Mesenchymal stem cell (in vitro differentiated cells and primary cell): ENCODE measurements around the gene FOXO4.

Experiments
- DNase-seq: peaks from one replicate; pipeline ENCODE4 v3.0.0-alpha.2; 2013
- H2AFZ ChIP-seq: one replicate; pipeline ENCODE4 v1.6.1; 2013; ENCODE audit warnings: low read depth, mild to moderate bottlenecking, control low read depth, inconsistent platforms, low read length, moderate library complexity
- H2AK5ac ChIP-seq: 2 replicates; pipeline ENCODE4 v1.6.1; 2013; ENCODE audit warnings: low read length, moderate library complexity, mild to moderate bottlenecking, inconsistent platforms; ENCODE audit not compliant: severe bottlenecking
- H2BK120ac ChIP-seq: one replicate; pipeline ENCODE4 v1.6.1; 2013; ENCODE audit warnings: low read depth, mild to moderate bottlenecking, inconsistent platforms, low read length, moderate library complexity
- H2BK12ac ChIP-seq, 2 experiments: one replicate each; pipeline ENCODE4 v1.6.1; 2013; ENCODE audit warnings: inconsistent platforms in 2 of 2, low read length in 2 of 2, mild to moderate bottlenecking in 2 of 2, moderate library complexity in 2 of 2, control low read depth in 1 of 2
- H2BK15ac ChIP-seq: one replicate; pipeline ENCODE4 v1.6.1; 2013; ENCODE audit warnings: mild to moderate bottlenecking, low read depth, inconsistent platforms; ENCODE audit not compliant: poor library complexity, severe bottlenecking
- H2BK5ac ChIP-seq: 2 replicates; pipeline ENCODE4 v1.6.1; 2013; ENCODE audit warnings: low read depth, mild to moderate bottlenecking, low read length, control low read depth, inconsistent platforms; ENCODE audit not compliant: poor library complexity, severe bottlenecking
- H3K14ac ChIP-seq, 2 experiments: one replicate each; pipeline ENCODE4 v1.6.1; 2013; ENCODE audit warnings: inconsistent platforms in 2 of 2, low read length in 2 of 2, control low read depth in 1 of 2, mild to moderate bottlenecking in 1 of 2, moderate library complexity in 1 of 2
- H3K18ac ChIP-seq, 2 experiments: one replicate each; pipeline ENCODE4 v1.6.1; 2013; ENCODE audit warnings: inconsistent platforms in 2 of 2, low read length in 2 of 2, control low read depth in 1 of 2, low read depth in 1 of 2, mild to moderate bottlenecking in 1 of 2
- H3K23ac ChIP-seq, 2 experiments: one replicate each; pipeline ENCODE4 v1.6.1; 2013; ENCODE audit warnings: inconsistent platforms in 2 of 2, low read length in 2 of 2, mild to moderate bottlenecking in 2 of 2, moderate library complexity in 2 of 2, control low read depth in 1 of 2
- H3K27ac ChIP-seq: 2 replicates; pipeline ENCODE4 v1.5.1; 2013; ENCODE audit warnings: mild to moderate bottlenecking, moderate library complexity, low read length, control low read depth, inconsistent platforms; ENCODE audit not compliant: poor library complexity, severe bottlenecking
- H3K27me3 ChIP-seq, 2 experiments: 2 replicates each; pipeline versions ENCODE4 v1.6.1 to v1.7.0; 2013; ENCODE audit warnings: low read length in 2 of 2, mild to moderate bottlenecking in 2 of 2, moderate library complexity in 2 of 2, control low read depth in 1 of 2, inconsistent platforms in 1 of 2; ENCODE audit not compliant: control insufficient read depth in 1 of 2, insufficient read depth in 1 of 2
- H3K36me3 ChIP-seq, 2 experiments: 2 replicates each; pipeline versions ENCODE4 v1.6.1 to v1.7.0; 2013; ENCODE audit warnings: low read length in 2 of 2, control low read depth in 1 of 2, inconsistent platforms in 1 of 2, low read depth in 1 of 2, mild to moderate bottlenecking in 1 of 2; ENCODE audit not compliant: insufficient read depth in 2 of 2, control insufficient read depth in 1 of 2
- H3K4ac ChIP-seq, 2 experiments: one replicate each; pipeline ENCODE4 v1.6.1; 2013; ENCODE audit warnings: inconsistent platforms in 2 of 2, low read length in 2 of 2, mild to moderate bottlenecking in 2 of 2, moderate library complexity in 2 of 2, control low read depth in 1 of 2, low read depth in 1 of 2
- H3K4me1 ChIP-seq: 2 replicates; pipeline ENCODE4 v1.6.1; 2013; ENCODE audit warnings: low read depth, low read length, control low read depth; ENCODE audit not compliant: control insufficient read depth, insufficient read depth
- H3K4me2 ChIP-seq: 2 replicates; pipeline ENCODE4 v1.6.1; 2013; ENCODE audit warnings: low read length, mild to moderate bottlenecking, inconsistent platforms; ENCODE audit not compliant: poor library complexity, severe bottlenecking
- H3K4me3 ChIP-seq, 2 experiments: 2 replicates each; pipeline versions ENCODE4 v1.5.1 to v1.7.0; 2013; ENCODE audit warnings: low read length in 2 of 2, mild to moderate bottlenecking in 2 of 2, control low read depth in 1 of 2, low read depth in 1 of 2; ENCODE audit not compliant: insufficient read depth in 1 of 2
- H3K79me1 ChIP-seq: replicated peaks from 2 replicates; pipeline ENCODE4 v1.6.1; 2013; ENCODE audit warnings: mild to moderate bottlenecking, control low read depth, low read length, inconsistent platforms; ENCODE audit not compliant: poor library complexity, severe bottlenecking
- H3K9ac ChIP-seq: 2 replicates; pipeline ENCODE4 v1.7.0; 2013; ENCODE audit warnings: mild to moderate bottlenecking, low read length, moderate library complexity
- H3K9me3 ChIP-seq: 2 replicates; pipeline ENCODE4 v1.7.0; 2013; ENCODE audit warnings: mild to moderate bottlenecking, low read length; ENCODE audit not compliant: control insufficient read depth
- H4K8ac ChIP-seq: one replicate; pipeline ENCODE4 v1.6.1; 2013; ENCODE audit warnings: inconsistent platforms, mild to moderate bottlenecking, low read length, moderate library complexity
- H4K91ac ChIP-seq: one replicate; pipeline ENCODE4 v1.6.1; 2013; ENCODE audit warnings: mild to moderate bottlenecking, low read length, inconsistent platforms
- WGBS: methylation state at CpG from one replicate; pipeline ENCODE4 v1.1.7; 2013; ENCODE audit warnings: mixed read lengths; 5-methylcytosine and 5-hydroxymethylcytosine counted together

FOXO4 gene

GRCh38 chrX:71082124-71082647 is 13.5 kb upstream of the FOXO4 start:
- H3K4ac ChIP-seq: no peak overlapping the region
- no peak overlapping the region for H3K4me3 ChIP-seq
- no peak overlapping the region for H3K23ac ChIP-seq
- no peak overlapping the region for H3K4me2 ChIP-seq
- no peak overlapping the region for H3K27ac ChIP-seq
- H2BK120ac ChIP-seq: no peak overlapping the region
- H4K8ac ChIP-seq: no peak overlapping the region
- H3K9me3 ChIP-seq: no peaks in the 10 kb centered on the region
- no peaks in the 10 kb centered on the region for H3K36me3 ChIP-seq
- H2BK5ac ChIP-seq: no peak overlapping the region
- no peak overlapping the region for H4K91ac ChIP-seq
- no peaks in the 10 kb centered on the region for H3K79me1 ChIP-seq
- no peak overlapping the region for H3K18ac ChIP-seq
- no peak overlapping the region for H3K9ac ChIP-seq
- no peak for DNase-seq
- H3K14ac ChIP-seq: no peak overlapping the region
- no peaks in the 10 kb centered on the region for H3K4me1 ChIP-seq
- WGBS: 100% methylated on average over 4 of the region's 5 CpGs
- no peak overlapping the region for H2BK12ac ChIP-seq
- H3K27me3 ChIP-seq: peaks cover 0 to 30% of the 10 kb centered on the region in 2 experiments
- H2AFZ ChIP-seq: no peak overlapping the region
- H2BK15ac ChIP-seq: no peak overlapping the region
- H2AK5ac ChIP-seq: no peak overlapping the region

- H3K9me3 ChIP-seq: no peaks in the 10 kb centered on the region
- WGBS: 92% methylated on average over 4 of the region's 4 CpGs
- H3K36me3 ChIP-seq: no peaks in the 10 kb centered on the region
- no peak overlapping the region for H2AFZ ChIP-seq
- no peak overlapping the region for H3K4me2 ChIP-seq
- no peak overlapping the region for H3K9ac ChIP-seq
- H3K4ac ChIP-seq: no peak overlapping the region
- no peak overlapping the region for H2BK15ac ChIP-seq
- H2BK12ac ChIP-seq: no peak overlapping the region
- no peak overlapping the region for H3K23ac ChIP-seq
- H3K18ac ChIP-seq: no peak overlapping the region
- H2AK5ac ChIP-seq: no peak overlapping the region
- H3K4me1 ChIP-seq: no peaks in the 10 kb centered on the region
- DNase-seq: no peak
- H2BK120ac ChIP-seq: no peak overlapping the region
- no peak overlapping the region for H3K14ac ChIP-seq
- H3K4me3 ChIP-seq: no peak overlapping the region
- H3K27me3 ChIP-seq: peaks cover 0 to 29% of the 10 kb centered on the region in 2 experiments
- H3K27ac ChIP-seq: no peak overlapping the region
- H2BK5ac ChIP-seq: no peak overlapping the region
- H3K79me1 ChIP-seq: no peaks in the 10 kb centered on the region
- no peak overlapping the region for H4K8ac ChIP-seq
- no peak overlapping the region for H4K91ac ChIP-seq
Measured at GRCh38 chrX:71082822-71083221, 12.8 kb upstream of the FOXO4 start.

GRCh38 chrX:71085900-71086299 is 9.8 kb upstream of the FOXO4 start:
- no peak overlapping the region for H3K9ac ChIP-seq
- no peak overlapping the region for H2AFZ ChIP-seq
- no peak overlapping the region for H2BK5ac ChIP-seq
- no peaks in the 10 kb centered on the region for H3K36me3 ChIP-seq
- H2BK12ac ChIP-seq: no peak overlapping the region
- H4K91ac ChIP-seq: no peak overlapping the region
- no peak overlapping the region for H2BK15ac ChIP-seq
- no peak overlapping the region for H3K27ac ChIP-seq
- H3K23ac ChIP-seq: no peak overlapping the region
- no peak for DNase-seq
- H3K4me3 ChIP-seq: no peak overlapping the region
- no peak overlapping the region for H3K14ac ChIP-seq
- H4K8ac ChIP-seq: no peak overlapping the region
- no peak overlapping the region for H2AK5ac ChIP-seq
- no peaks in the 10 kb centered on the region for H3K4me1 ChIP-seq
- H3K79me1 ChIP-seq: no peaks in the 10 kb centered on the region
- no peak overlapping the region for H3K4me2 ChIP-seq
- H3K4ac ChIP-seq: no peak overlapping the region
- H3K27me3 ChIP-seq: peaks cover 0 to 18% of the 10 kb centered on the region in 2 experiments
- WGBS: 83% methylated on average over 2 of the region's 4 CpGs
- H2BK120ac ChIP-seq: no peak overlapping the region
- no peak overlapping the region for H3K18ac ChIP-seq
- no peaks in the 10 kb centered on the region for H3K9me3 ChIP-seq

GRCh38 chrX:71091263-71091662 is 4.4 kb upstream of the FOXO4 start:
- Histone ChIP-seq H3K4me2 (no peak overlapping the region), H3K23ac (no peak overlapping the region), H3K27me3 (peaks cover 0 to 14% of the 10 kb centered on the region in 2 experiments), H3K79me1 (no peaks in the 10 kb centered on the region), H3K36me3 (no peaks in the 10 kb centered on the region), H2BK15ac (no peak overlapping the region), H3K18ac (no peak overlapping the region), H3K27ac (no peak overlapping the region), H3K4me3 (no peak overlapping the region), H2BK12ac (no peak overlapping the region), H2AK5ac (no peak overlapping the region), H2BK120ac (no peak overlapping the region), H3K9ac (no peak overlapping the region), H4K8ac (no peak overlapping the region), H3K14ac (no peak overlapping the region), H4K91ac (no peak overlapping the region), H2AFZ (no peak overlapping the region), H3K4ac (no peak overlapping the region), H3K9me3 (no peaks in the 10 kb centered on the region), H2BK5ac (no peak overlapping the region), H3K4me1 (no peaks in the 10 kb centered on the region)
- DNase-seq: no peak
- 89% methylated on average over 4 of the region's 5 CpGs for WGBS
